T follicular helper cell (primary cell): Measurements from ENCODE around the gene WTAP.

Experiments
- DNase-seq: peaks from one replicate; pipeline ENCODE4 v3.0.0-alpha.2; 2020; ENCODE audit warnings: low read depth

WTAP gene

GRCh38 chr6:159805440-159806020 lies 78.2 kb downstream of the WTAP start:
- no peak for DNase-seq
